HL-60/S4 treated with phorbol 12-myristate 13-acetate at 8.2 ng/mL for 4 days and 3 days (cell line): Measurements from ENCODE around the gene ASCL1.

Source experiments
- in situ Hi-C: fragments of 300-500 bp; cut with MboI; formaldehyde crosslinking; loops from 2 replicates; pipeline ENCODE4 v1.15.0; 2022; ENCODE audit warnings: low sequenced_read_pairs

ASCL1 gene

GRCh38 chr12:102950950-102951619 lies 6.4 kb upstream of the ASCL1 start:
- in situ Hi-C loops = no loop called here

GRCh38 chr12:102951841-102952240 lies 5.6 kb upstream of the ASCL1 start:
- in situ Hi-C loops = no loop called here

GRCh38 chr12:102953221-102953620 lies 4.3 kb upstream of the ASCL1 start:
- in situ Hi-C loops = no loop called here

GRCh38 chr12:102954134-102954533 lies 3.3 kb upstream of the ASCL1 start:
- in situ Hi-C loops = no loop called here

GRCh38 chr12:102955926-102956737 lies 1.3 kb upstream of the ASCL1 start:
- in situ Hi-C loops = no loop called here

- in situ Hi-C loops = no loop called here
These were observed 641 bp upstream of the ASCL1 start for GRCh38 chr12:102956738-102957327.

GRCh38 chr12:102958073-102958829 lies 777 bp downstream of the ASCL1 start:
- in situ Hi-C loops = no loop called here

- in situ Hi-C loops = no loop called here
These were observed 1.3 kb downstream of the ASCL1 start for GRCh38 chr12:102958830-102959176.

GRCh38 chr12:102959391-102959790 lies 1.9 kb downstream of the ASCL1 start:
- in situ Hi-C loops = no loop called here

GRCh38 chr12:102960766-102961465 lies 3.4 kb downstream of the ASCL1 start:
- in situ Hi-C loops = no loop called here

- in situ Hi-C loops = no loop called here
These were observed 4.0 kb downstream of the ASCL1 start for GRCh38 chr12:102961466-102961855.

GRCh38 chr12:102962532-102962931 lies 5.1 kb downstream of the ASCL1 start:
- in situ Hi-C loops = no loop called here

GRCh38 chr12:102962986-102963385 lies 5.5 kb downstream of the ASCL1 start:
- in situ Hi-C loops = no loop called here

GRCh38 chr12:102963796-102964195 lies 6.3 kb downstream of the ASCL1 start:
- in situ Hi-C loops = no loop called here

- in situ Hi-C loops = no loop called here
These were observed 7.4 kb downstream of the ASCL1 start for GRCh38 chr12:102964872-102965271.

- in situ Hi-C loops = no loop called here
These were observed 8.0 kb downstream of the ASCL1 start for GRCh38 chr12:102965281-102966155.

- in situ Hi-C loops = no loop called here
These were observed 8.9 kb downstream of the ASCL1 start for GRCh38 chr12:102966200-102966863.

GRCh38 chr12:102970780-102971179 lies 13.3 kb downstream of the ASCL1 start:
- in situ Hi-C loops = no loop called here

GRCh38 chr12:102971227-102971626 lies 13.8 kb downstream of the ASCL1 start:
- in situ Hi-C loops = no loop called here
